ENCODE measurements around the gene PDE7B. TPM values are rescaled to one million over a fixed set of nuclear protein-coding genes. Genes with fewer than 3 reads are reported as not detected.

PDE7B gene
- total and polyA plus RNA-seq, 4 donors: 1.0 to 6.9 (median 3.8) TPM

- no peak overlapping the region for H3K27ac ChIP-seq (ENCODE audit: low read depth in 1 of 2, low read length in 2 of 2)
- 20 to 41% methylated on average over 1 of the region's 1 CpG for WGBS, 2 donors
- H3K4me1 ChIP-seq (ENCODE audit: control insufficient read depth in 1 of 2, insufficient read depth in 2 of 2, low read length in 2 of 2): no peaks in the 10 kb centered on the region
- no peak overlapping the region for H3K4me3 ChIP-seq (ENCODE audit: low read length in 2 of 2)
- H3K9me3 ChIP-seq (ENCODE audit: control insufficient read depth, low read length): no peaks in the 10 kb centered on the region
- intact Hi-C loops (cut with DNase I): no loop called here
- no peaks in the 10 kb centered on the region for H3K27me3 ChIP-seq (ENCODE audit: control insufficient read depth in 1 of 2, insufficient read depth in 2 of 2, low read length in 1 of 2)
- ATAC-seq (ENCODE audit: low FRiP score) (no peak), DNase-seq (no peak)
- H3K36me3 ChIP-seq (ENCODE audit: control insufficient read depth in 1 of 2, insufficient read depth in 2 of 2, low read length in 1 of 2): no peaks in the 10 kb centered on the region
Measured at GRCh38 chr6:135871878-135872277, 20.4 kb downstream of the PDE7B start.

GRCh38 chr6:135875446-135875845, 23.9 kb downstream of the PDE7B start:
- H3K9me3 ChIP-seq (ENCODE audit: control insufficient read depth, low read length): no peaks in the 10 kb centered on the region
- 76% methylated on average over 2 of the region's 2 CpGs for WGBS, 2 donors
- H3K4me3 ChIP-seq (ENCODE audit: low read length in 2 of 2): no peak overlapping the region
- no peak for ATAC-seq (ENCODE audit: low FRiP score)
- intact Hi-C loops (cut with DNase I): no loop called here
- H3K27me3 ChIP-seq (ENCODE audit: control insufficient read depth in 1 of 2, insufficient read depth in 2 of 2, low read length in 1 of 2): no peaks in the 10 kb centered on the region
- H3K4me1 ChIP-seq (ENCODE audit: control insufficient read depth in 1 of 2, insufficient read depth in 2 of 2, low read length in 2 of 2): no peaks in the 10 kb centered on the region
- no peaks in the 10 kb centered on the region for H3K36me3 ChIP-seq (ENCODE audit: control insufficient read depth in 1 of 2, insufficient read depth in 2 of 2, low read length in 1 of 2)
- DNase-seq: no peak
- H3K27ac ChIP-seq (ENCODE audit: low read depth in 1 of 2, low read length in 2 of 2): no peak overlapping the region

GRCh38 chr6:135876058-135876457, 24.6 kb downstream of the PDE7B start:
- Histone ChIP-seq H3K36me3 (ENCODE audit: control insufficient read depth in 1 of 2, insufficient read depth in 2 of 2, low read length in 1 of 2) (no peaks in the 10 kb centered on the region), H3K27me3 (ENCODE audit: control insufficient read depth in 1 of 2, insufficient read depth in 2 of 2, low read length in 1 of 2) (no peaks in the 10 kb centered on the region), H3K4me1 (ENCODE audit: control insufficient read depth in 1 of 2, insufficient read depth in 2 of 2, low read length in 2 of 2) (no peaks in the 10 kb centered on the region), H3K27ac (ENCODE audit: low read depth in 1 of 2, low read length in 2 of 2) (no peak overlapping the region), H3K9me3 (ENCODE audit: control insufficient read depth, low read length) (no peaks in the 10 kb centered on the region), H3K4me3 (ENCODE audit: low read length in 2 of 2) (no peak overlapping the region)
- ATAC-seq (ENCODE audit: low FRiP score): no peak
- 93 to 97% methylated on average over 4 of the region's 4 CpGs for WGBS, 2 donors
- intact Hi-C loops (cut with DNase I): no loop called here
- DNase-seq: no peak

- Histone ChIP-seq H3K27me3 (ENCODE audit: control insufficient read depth in 1 of 2, insufficient read depth in 2 of 2, low read length in 1 of 2) (no peaks in the 10 kb centered on the region), H3K36me3 (ENCODE audit: control insufficient read depth in 1 of 2, insufficient read depth in 2 of 2, low read length in 1 of 2) (no peaks in the 10 kb centered on the region), H3K9me3 (ENCODE audit: control insufficient read depth, low read length) (no peaks in the 10 kb centered on the region), H3K27ac (ENCODE audit: low read depth in 1 of 2, low read length in 2 of 2) (no peak overlapping the region), H3K4me1 (ENCODE audit: control insufficient read depth in 1 of 2, insufficient read depth in 2 of 2, low read length in 2 of 2) (no peaks in the 10 kb centered on the region), H3K4me3 (ENCODE audit: low read length in 2 of 2) (no peak overlapping the region)
- intact Hi-C loops (cut with DNase I): no loop called here
- WGBS, 2 donors: 86 to 89% methylated on average over 6 of the region's 6 CpGs
- no peak for DNase-seq
- ATAC-seq (ENCODE audit: low FRiP score): no peak
Measured at GRCh38 chr6:135877666-135878065, 26.2 kb downstream of the PDE7B start.

- DNase-seq (no peak), ATAC-seq (ENCODE audit: low FRiP score) (no peak)
- Histone ChIP-seq H3K4me3 (ENCODE audit: low read length in 2 of 2) (no peak overlapping the region), H3K4me1 (ENCODE audit: control insufficient read depth in 1 of 2, insufficient read depth in 2 of 2, low read length in 2 of 2) (no peaks in the 10 kb centered on the region), H3K9me3 (ENCODE audit: control insufficient read depth, low read length) (no peaks in the 10 kb centered on the region), H3K27ac (ENCODE audit: low read depth in 1 of 2, low read length in 2 of 2) (no peak overlapping the region), H3K27me3 (ENCODE audit: control insufficient read depth in 1 of 2, insufficient read depth in 2 of 2, low read length in 1 of 2) (no peaks in the 10 kb centered on the region), H3K36me3 (ENCODE audit: control insufficient read depth in 1 of 2, insufficient read depth in 2 of 2, low read length in 1 of 2) (no peaks in the 10 kb centered on the region)
- 67 to 69% methylated on average over 7 of the region's 7 CpGs for WGBS, 2 donors
- intact Hi-C loops (cut with DNase I): no loop called here
Measured at GRCh38 chr6:135880066-135880972, 28.8 kb downstream of the PDE7B start.

GRCh38 chr6:135883045-135883444, 31.5 kb downstream of the PDE7B start:
- Histone ChIP-seq H3K27ac (ENCODE audit: low read depth in 1 of 2, low read length in 2 of 2) (no peak overlapping the region), H3K4me1 (ENCODE audit: control insufficient read depth in 1 of 2, insufficient read depth in 2 of 2, low read length in 2 of 2) (no peaks in the 10 kb centered on the region), H3K27me3 (ENCODE audit: control insufficient read depth in 1 of 2, insufficient read depth in 2 of 2, low read length in 1 of 2) (no peaks in the 10 kb centered on the region), H3K4me3 (ENCODE audit: low read length in 2 of 2) (no peak overlapping the region), H3K9me3 (ENCODE audit: control insufficient read depth, low read length) (no peaks in the 10 kb centered on the region), H3K36me3 (ENCODE audit: control insufficient read depth in 1 of 2, insufficient read depth in 2 of 2, low read length in 1 of 2) (no peaks in the 10 kb centered on the region)
- WGBS, 2 donors: 94 to 95% methylated on average over 2 of the region's 2 CpGs
- ATAC-seq (ENCODE audit: low FRiP score) (no peak), DNase-seq (no peak)
- intact Hi-C loops (cut with DNase I): no loop called here

GRCh38 chr6:135883536-135883935, 32.0 kb downstream of the PDE7B start:
- H3K4me3 ChIP-seq (ENCODE audit: low read length in 2 of 2): no peak overlapping the region
- no peaks in the 10 kb centered on the region for H3K4me1 ChIP-seq (ENCODE audit: control insufficient read depth in 1 of 2, insufficient read depth in 2 of 2, low read length in 2 of 2)
- H3K36me3 ChIP-seq (ENCODE audit: control insufficient read depth in 1 of 2, insufficient read depth in 2 of 2, low read length in 1 of 2): no peaks in the 10 kb centered on the region
- H3K27ac ChIP-seq (ENCODE audit: low read depth in 1 of 2, low read length in 2 of 2): no peak overlapping the region
- WGBS, 2 donors: 84 to 89% methylated on average over 2 of the region's 2 CpGs
- H3K27me3 ChIP-seq (ENCODE audit: control insufficient read depth in 1 of 2, insufficient read depth in 2 of 2, low read length in 1 of 2): no peaks in the 10 kb centered on the region
- DNase-seq (no peak), ATAC-seq (ENCODE audit: low FRiP score) (no peak)
- intact Hi-C loops (cut with DNase I): no loop called here
- H3K9me3 ChIP-seq (ENCODE audit: control insufficient read depth, low read length): no peaks in the 10 kb centered on the region

GRCh38 chr6:135884136-135884535, 32.6 kb downstream of the PDE7B start:
- intact Hi-C loops (cut with DNase I): no loop called here
- no peak for ATAC-seq (ENCODE audit: low FRiP score)
- WGBS, 2 donors: 96 to 98% methylated on average over 4 of the region's 4 CpGs
- DNase-seq: no peak
- H3K4me1 ChIP-seq (ENCODE audit: control insufficient read depth in 1 of 2, insufficient read depth in 2 of 2, low read length in 2 of 2): no peaks in the 10 kb centered on the region
- H3K36me3 ChIP-seq (ENCODE audit: control insufficient read depth in 1 of 2, insufficient read depth in 2 of 2, low read length in 1 of 2): no peaks in the 10 kb centered on the region
- H3K9me3 ChIP-seq (ENCODE audit: control insufficient read depth, low read length): no peaks in the 10 kb centered on the region
- H3K27ac ChIP-seq (ENCODE audit: low read depth in 1 of 2, low read length in 2 of 2): no peak overlapping the region
- H3K27me3 ChIP-seq (ENCODE audit: control insufficient read depth in 1 of 2, insufficient read depth in 2 of 2, low read length in 1 of 2): no peaks in the 10 kb centered on the region
- H3K4me3 ChIP-seq (ENCODE audit: low read length in 2 of 2): no peak overlapping the region

- no peak overlapping the region for H3K27ac ChIP-seq (ENCODE audit: low read depth in 1 of 2, low read length in 2 of 2)
- DNase-seq: no peak
- no peaks in the 10 kb centered on the region for H3K36me3 ChIP-seq (ENCODE audit: control insufficient read depth in 1 of 2, insufficient read depth in 2 of 2, low read length in 1 of 2)
- intact Hi-C loops (cut with DNase I): no loop called here
- WGBS, 2 donors: 97 to 100% methylated on average over 1 of the region's 1 CpG
- no peak for ATAC-seq (ENCODE audit: low FRiP score)
- H3K4me1 ChIP-seq (ENCODE audit: control insufficient read depth in 1 of 2, insufficient read depth in 2 of 2, low read length in 2 of 2): no peaks in the 10 kb centered on the region
- H3K27me3 ChIP-seq (ENCODE audit: control insufficient read depth in 1 of 2, insufficient read depth in 2 of 2, low read length in 1 of 2): no peaks in the 10 kb centered on the region
- no peak overlapping the region for H3K4me3 ChIP-seq (ENCODE audit: low read length in 2 of 2)
- no peaks in the 10 kb centered on the region for H3K9me3 ChIP-seq (ENCODE audit: control insufficient read depth, low read length)
Measured at GRCh38 chr6:135887069-135887468, 35.6 kb downstream of the PDE7B start.
